NB4 (cell line): Measurements from ENCODE around the gene PLBD2.

Source experiments
- CTCF ChIP-seq: IDR thresholded peaks from one replicate; pipeline ENCODE4 v1.5.1; 2012; ENCODE audit warnings: low read depth, low read length
- POLR2A ChIP-seq: IDR thresholded peaks from 2 replicates; pipeline ENCODE4 v1.6.1; 2011; ENCODE audit warnings: mild to moderate bottlenecking; ENCODE audit not compliant: insufficient read length; ENCODE audit errors: extremely low read depth

- TF ChIP-seq CTCF: no peak
- no peak for TF ChIP-seq POLR2A
Observed at GRCh38 chr12:113333418-113333750, 25.0 kb upstream of the PLBD2 start.
